GM12865 (cell line): ENCODE measurements around the gene GNG2.

Experiments
- DNase-seq: peaks from one replicate; pipeline ENCODE4 v3.0.0; 2010; ENCODE audit warnings: low read depth
- H3K4me3 ChIP-seq: 2 replicates; pipeline ENCODE4 v1.5.1; 2011; ENCODE audit warnings: mild to moderate bottlenecking, low read depth, low read length, control low read depth
- TF ChIP-seq, protein P1 (sequence below): IDR thresholded peaks from 2 replicates; pipeline ENCODE4 v1.5.1; 2011; ENCODE audit warnings: low read length, control low read depth, low read depth, inconsistent platforms; ENCODE audit not compliant: insufficient read depth; ENCODE audit errors: missing control alignments

Gene GNG2

GRCh38 chr14:51950007-51950406 is 89.6 kb downstream of the GNG2 start:
- no peak for DNase-seq
- TF ChIP-seq, protein P1, sequence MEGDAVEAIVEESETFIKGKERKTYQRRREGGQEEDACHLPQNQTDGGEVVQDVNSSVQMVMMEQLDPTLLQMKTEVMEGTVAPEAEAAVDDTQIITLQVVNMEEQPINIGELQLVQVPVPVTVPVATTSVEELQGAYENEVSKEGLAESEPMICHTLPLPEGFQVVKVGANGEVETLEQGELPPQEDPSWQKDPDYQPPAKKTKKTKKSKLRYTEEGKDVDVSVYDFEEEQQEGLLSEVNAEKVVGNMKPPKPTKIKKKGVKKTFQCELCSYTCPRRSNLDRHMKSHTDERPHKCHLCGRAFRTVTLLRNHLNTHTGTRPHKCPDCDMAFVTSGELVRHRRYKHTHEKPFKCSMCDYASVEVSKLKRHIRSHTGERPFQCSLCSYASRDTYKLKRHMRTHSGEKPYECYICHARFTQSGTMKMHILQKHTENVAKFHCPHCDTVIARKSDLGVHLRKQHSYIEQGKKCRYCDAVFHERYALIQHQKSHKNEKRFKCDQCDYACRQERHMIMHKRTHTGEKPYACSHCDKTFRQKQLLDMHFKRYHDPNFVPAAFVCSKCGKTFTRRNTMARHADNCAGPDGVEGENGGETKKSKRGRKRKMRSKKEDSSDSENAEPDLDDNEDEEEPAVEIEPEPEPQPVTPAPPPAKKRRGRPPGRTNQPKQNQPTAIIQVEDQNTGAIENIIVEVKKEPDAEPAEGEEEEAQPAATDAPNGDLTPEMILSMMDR = no peak
- no peak overlapping the region for H3K4me3 ChIP-seq

DNA sequence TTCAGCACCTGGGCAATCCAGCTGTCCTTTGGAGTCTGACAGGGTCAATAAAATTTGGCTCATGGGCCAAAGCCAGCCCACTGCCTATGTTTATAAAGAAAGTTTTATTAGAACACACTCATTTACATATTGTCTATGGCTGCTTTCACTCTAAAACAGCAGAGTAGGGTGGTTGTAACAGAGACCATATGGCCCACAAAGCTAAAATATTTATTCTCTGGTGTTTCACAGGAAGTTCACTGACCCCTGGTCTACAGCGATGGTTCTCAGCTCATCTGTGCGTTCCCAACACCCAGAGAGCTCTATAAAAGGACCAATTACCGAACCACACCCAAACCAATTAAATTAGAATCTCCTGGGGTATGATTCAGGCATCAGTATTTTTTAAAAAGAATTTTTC is 91.2 kb downstream of the GNG2 start:
- H3K4me3 ChIP-seq = no peak overlapping the region
- no peak for DNase-seq
- TF ChIP-seq, protein P1 = no peak

GRCh38 chr14:51954031-51954430 is 93.6 kb downstream of the GNG2 start:
- no peak overlapping the region for H3K4me3 ChIP-seq
- TF ChIP-seq, protein P1 = no peak
- no peak for DNase-seq

DNA sequence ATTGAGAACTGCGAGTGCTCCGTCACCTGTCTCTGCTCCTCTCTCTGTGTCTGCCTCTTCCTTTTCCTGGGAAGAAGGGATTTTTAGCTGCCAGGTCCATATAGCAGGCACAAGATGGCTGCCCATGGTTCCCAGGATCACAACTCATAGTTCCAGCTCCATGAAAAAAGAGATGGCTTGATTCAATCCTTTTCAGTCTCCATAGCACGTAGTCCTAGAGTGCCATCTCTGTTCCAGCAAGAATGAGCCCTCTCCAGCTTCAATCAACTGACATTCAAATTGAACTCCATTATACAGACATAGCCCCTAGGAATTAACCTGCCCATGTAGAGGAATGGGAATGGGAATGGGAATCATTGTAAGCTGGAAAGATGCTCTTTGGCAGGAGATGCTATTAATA is 94.2 kb downstream of the GNG2 start:
- peak; percentile 3 for DNase-seq
- TF ChIP-seq, protein P1 = peak; percentile 10
- H3K4me3 ChIP-seq = no peak overlapping the region

- no peak overlapping the region for H3K4me3 ChIP-seq
- TF ChIP-seq, protein P1 = no peak
- no peak for DNase-seq
Measured at GRCh38 chr14:51957950-51958349, 97.5 kb downstream of the GNG2 start.

- TF ChIP-seq, protein P1 = no peak
- H3K4me3 ChIP-seq = no peak overlapping the region
- no peak for DNase-seq
Measured at GRCh38 chr14:51959928-51960327, 99.5 kb downstream of the GNG2 start.

- DNase-seq = no peak
- TF ChIP-seq, protein P1 = no peak
- H3K4me3 ChIP-seq = no peak overlapping the region
Measured at GRCh38 chr14:51960866-51961265, 100.5 kb downstream of the GNG2 start.
